ENCODE results near the gene BRSK1.

GRCh38 chr19:55287361-55288079, 3.7 kb downstream of the BRSK1 start:
- TF ChIP-seq CTCF (IDR thresholded peaks at IDR 0.05) (no peak), EZH2phosphoT487 (IDR thresholded peaks at IDR 0.05) (no peak)

All from neural progenitor cell (in vitro differentiated cells).